NCI-H2196 treated with DMSO at 0.1 percent for 48 hours (cell line): ENCODE results near the gene KIF16B.
"Not testable (repeated sequence)": the region's sequence is repeated elsewhere in the genome, so short reads cannot be mapped to it uniquely, and the experiment has no call there.

Experiments used
- DNase-seq: peaks from one replicate; lab custom pipeline; 2025; ENCODE audit not compliant: unreplicated experiment; lab: John Stamatoyannopoulos, UW

KIF16B gene

GRCh38 chr20:16527438-16527837 lies 45.8 kb downstream of the KIF16B start:
- DNase-seq, result no peak

- DNase-seq, result no peak
Measured at GRCh38 chr20:16526433-16527380, 46.5 kb downstream of the KIF16B start.

GRCh38 chr20:16522651-16523050 lies 50.6 kb downstream of the KIF16B start:
- not testable (repeated sequence) for DNase-seq

- no peak for DNase-seq
Measured at GRCh38 chr20:16520154-16520553, 53.1 kb downstream of the KIF16B start.

GRCh38 chr20:16519673-16520072 lies 53.6 kb downstream of the KIF16B start:
- DNase-seq, result not testable (repeated sequence)

DNA sequence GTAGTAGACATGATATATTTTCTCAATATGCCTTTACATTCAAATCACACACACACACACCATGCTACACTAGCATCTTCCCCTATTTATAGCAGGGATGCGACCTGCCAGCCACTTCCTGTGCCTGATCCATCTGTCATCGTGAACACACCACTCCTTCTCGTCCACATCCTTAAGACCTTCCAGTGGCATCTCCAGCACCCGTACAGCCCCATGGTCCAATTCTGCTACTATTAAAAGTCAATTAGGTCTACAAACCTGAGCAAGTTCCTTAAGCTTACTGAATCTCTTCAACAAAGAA lies 54.5 kb downstream of the KIF16B start:
- DNase-seq, result no peak

DNA sequence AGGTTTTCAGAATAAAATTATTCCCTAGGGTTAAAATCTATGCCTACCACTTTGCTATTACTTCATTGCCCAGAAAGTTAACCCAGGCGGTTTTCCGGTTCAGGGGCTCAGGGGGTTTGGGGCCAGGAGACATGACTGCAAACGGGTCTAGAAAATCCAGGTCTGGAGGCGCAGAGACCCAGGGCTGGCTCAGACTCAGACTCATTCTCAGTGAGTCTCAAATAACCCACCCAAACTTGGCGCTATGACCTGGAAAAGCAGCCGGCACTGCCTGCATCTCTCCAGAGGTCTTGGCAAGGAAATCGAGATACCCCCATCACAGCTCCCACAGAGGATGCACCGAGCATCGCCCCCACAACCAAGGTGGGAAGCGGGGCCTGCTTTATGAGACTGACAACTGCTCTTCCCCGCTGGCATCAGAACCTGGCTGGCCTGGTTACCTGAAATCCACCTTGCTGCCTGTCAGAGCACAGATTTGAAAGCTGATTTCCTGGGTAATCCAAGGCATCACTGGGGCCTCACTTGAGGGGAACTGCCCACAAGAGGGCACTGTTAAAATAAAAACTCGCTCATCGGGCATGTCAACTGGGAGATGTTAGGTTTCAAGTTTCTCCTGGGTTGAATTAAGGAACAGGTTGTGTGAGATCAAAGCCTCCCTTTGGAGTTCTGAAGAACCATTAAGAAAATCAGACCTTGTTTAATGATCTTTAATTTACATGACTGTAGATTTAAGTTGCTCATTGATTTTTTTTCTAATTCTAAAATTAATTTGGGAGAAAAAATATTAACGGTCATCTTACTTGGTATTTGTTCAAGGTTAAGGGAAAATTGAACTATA lies 55.1 kb downstream of the KIF16B start:
- no peak for DNase-seq

GRCh38 chr20:16516794-16517193 lies 56.5 kb downstream of the KIF16B start:
- DNase-seq, result no peak

DNA sequence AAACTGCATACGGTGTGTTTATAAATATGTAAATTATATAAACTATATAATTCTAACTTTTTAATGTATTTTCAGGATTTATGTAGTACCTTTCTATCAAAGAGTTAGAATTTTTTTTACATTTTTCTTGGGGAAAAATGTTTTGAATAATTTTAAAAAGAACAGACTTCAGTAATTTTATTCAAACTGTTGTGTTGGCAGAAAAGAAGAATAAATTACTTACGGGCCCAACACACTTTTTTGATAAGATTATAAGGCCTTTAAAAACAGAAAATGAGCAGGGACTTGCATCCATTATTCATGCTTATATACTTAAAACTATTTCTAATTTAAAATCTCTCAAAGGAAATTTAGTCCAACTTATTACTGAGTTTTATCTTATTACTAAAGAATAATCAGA lies 58.2 kb downstream of the KIF16B start:
- no peak for DNase-seq

GRCh38 chr20:16514140-16514539 lies 59.1 kb downstream of the KIF16B start:
- no peak for DNase-seq

- no peak for DNase-seq
Measured at GRCh38 chr20:16505894-16506293, 67.4 kb downstream of the KIF16B start.

- no peak for DNase-seq
Measured at GRCh38 chr20:16501301-16501700, 71.9 kb downstream of the KIF16B start.

DNA sequence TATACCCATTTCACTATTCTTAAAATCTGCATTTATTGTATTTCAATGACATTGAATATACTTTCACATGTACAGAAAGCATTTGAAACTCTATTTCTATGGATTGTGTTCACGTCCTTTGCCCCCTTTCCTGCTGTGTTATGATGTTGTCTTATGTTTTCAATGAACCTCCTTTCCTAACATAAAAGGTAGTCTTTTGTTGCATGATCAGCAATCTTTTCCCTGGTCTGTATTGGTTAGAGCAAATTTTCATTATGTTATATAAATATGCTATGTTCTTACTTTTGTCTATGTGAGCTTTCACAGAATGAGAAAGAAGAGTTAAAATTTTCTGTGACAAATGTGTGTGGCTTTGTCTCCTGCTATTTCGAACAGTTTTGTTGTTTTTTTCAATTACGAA lies 73.1 kb downstream of the KIF16B start:
- no peak for DNase-seq

DNA sequence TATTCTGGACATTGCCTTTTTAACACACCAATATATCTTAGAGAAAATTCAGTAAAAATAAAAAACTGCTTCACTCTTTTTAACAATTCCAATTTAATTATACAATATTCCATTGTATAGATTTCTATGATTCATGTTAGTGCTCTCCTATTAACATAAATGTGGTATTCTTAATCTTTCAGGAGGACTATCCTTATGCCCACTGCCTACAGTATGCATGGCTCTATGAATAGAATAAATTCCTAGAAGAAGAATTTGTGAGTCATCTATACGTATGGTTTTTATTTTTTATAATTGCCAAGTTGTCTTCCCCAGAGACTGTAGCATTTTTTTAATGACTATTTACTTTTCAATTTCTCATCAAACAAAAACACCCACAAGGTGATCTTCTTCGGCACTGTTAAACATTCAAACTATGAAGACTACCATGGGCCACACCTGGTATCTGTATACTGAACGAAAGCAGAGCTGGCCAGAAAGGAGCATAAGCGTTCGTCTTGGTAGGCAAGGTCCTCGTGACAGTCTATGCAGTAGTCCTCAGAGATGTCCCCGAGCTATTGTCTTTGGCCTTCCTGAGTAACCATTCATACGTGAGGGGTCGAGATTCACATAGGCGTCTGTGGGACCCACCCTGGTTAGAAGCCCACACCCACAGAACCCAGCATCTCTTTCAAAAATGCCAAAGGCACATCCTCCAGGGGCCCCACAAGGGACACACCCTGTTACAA lies 74.6 kb downstream of the KIF16B start:
- DNase-seq, result no peak

- no peak for DNase-seq
Measured at GRCh38 chr20:16497896-16498295, 75.4 kb downstream of the KIF16B start.

DNA sequence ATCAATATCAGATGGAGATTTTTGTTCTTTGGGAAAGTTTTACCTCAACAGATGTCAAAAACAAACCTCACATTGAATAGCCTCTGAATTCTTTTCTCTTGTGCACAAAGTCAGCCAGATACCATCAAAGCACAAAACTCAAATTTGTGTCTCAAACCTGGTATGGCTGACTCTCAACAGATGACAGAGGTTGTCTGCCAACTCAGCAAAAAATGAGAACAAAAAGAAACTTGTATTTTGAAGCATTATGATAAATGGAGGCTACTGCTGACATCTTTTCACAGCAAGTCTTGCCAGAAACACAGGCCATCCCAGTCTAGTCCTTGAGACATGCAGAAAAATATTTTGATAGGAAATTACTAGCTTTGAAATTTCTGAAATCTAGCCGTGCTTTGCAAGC lies 79.8 kb downstream of the KIF16B start:
- DNase-seq, result no peak

DNA sequence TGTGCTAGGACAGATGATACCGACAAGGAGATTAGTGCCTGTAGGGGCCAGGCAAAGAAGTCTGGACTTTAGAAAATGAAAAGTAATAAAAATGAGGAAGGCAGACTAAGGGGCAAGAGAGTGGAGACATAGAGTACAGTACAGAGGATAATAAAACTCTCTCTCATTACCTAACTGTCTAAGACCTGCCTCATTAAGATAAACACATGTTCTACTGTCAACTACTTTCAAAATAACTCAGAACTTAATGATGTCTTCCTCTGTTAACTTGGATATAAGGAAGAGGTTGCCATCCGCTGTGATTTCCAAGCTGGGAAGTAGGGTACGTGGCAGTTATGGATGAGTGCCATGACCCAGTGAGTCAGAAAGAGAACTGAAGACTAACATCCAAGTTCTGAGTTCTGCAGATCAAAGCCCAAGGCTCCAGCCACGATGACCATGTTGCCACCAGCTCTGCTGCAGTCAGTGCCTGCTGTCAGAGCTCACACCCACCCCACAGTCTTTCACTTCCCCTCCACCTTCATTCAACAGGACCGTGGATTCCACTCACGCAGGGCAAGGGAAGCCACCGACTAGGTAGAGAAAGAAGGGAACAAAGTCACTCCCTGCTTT lies 81.8 kb downstream of the KIF16B start:
- no peak for DNase-seq

DNA sequence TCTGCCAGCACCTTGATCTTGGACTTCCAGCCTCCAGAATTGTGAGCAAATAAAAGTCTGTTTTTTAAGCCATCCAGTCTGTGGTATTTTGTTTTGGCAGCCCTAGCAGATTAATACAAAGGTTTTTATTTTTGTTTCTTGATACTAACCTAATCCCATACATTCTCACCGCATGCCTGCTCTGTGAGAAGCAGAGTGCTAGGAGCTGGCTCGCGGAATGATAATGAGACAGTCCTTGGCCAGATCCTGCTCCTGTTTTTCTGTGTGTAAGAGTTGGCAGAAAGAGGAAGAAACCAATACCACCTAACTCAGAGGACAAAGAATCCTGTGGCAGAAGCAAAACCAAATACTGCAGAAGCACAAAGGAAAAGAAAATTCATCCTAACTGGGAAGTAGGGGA lies 82.6 kb downstream of the KIF16B start:
- DNase-seq, result no peak

DNA sequence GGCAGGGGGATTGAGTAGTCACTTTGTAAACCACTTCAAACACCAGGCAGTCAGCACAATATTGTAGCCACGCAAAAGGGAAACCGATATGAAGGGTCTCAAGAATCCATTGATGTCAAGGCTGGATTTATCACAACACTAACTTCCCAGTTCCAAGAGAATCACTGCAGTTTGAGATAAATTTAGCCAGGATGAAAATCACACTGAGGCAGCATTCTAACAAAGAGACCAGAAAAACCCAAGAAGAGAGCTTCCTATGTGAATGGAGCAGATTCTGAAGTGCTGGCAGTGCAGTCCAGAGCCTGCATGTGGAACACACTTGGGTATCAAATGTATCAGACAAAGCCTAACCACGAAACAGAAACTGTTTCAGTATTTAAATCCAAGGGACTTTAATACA lies 84.6 kb downstream of the KIF16B start:
- DNase-seq, result no peak

- no peak for DNase-seq
Measured at GRCh38 chr20:16488086-16488485, 85.2 kb downstream of the KIF16B start.

DNA sequence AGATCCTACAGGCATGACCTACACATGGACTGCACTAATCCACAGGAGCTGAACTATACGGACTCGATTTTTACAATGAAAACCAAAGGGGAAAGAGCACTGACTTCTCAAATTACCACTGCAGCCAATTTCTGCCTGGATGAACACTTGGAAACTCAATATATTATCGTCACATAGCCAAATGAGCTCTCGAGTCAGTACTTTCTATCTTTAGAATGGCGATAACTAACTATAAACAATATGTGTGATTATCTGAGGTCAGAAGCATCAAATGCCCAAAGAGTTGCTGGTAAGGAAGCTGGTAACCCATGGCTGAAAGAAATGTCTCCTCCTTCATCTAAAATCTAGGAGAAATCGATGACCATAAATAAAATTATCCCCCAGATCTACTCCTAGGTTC lies 86.7 kb downstream of the KIF16B start:
- DNase-seq, result no peak
